HFF-Myc (cell line): Measurements from ENCODE around the gene FHIT.
"Not testable (repeated sequence)": the region's sequence is repeated elsewhere in the genome, so short reads cannot be mapped to it uniquely, and the experiment has no call there.

Experiments used
- DNase-seq: peaks from one replicate; pipeline ENCODE4 v3.0.0-alpha.2; 2011; ENCODE audit warnings: low read depth; ENCODE audit errors: extremely low read depth
- H3K4me3 ChIP-seq: replicated peaks from 2 replicates; pipeline ENCODE4 v1.5.1; 2011; ENCODE audit warnings: low read depth, mild to moderate bottlenecking, control low read depth, low read length
- CTCF ChIP-seq: IDR thresholded peaks from 2 replicates; pipeline ENCODE4 v1.5.1; 2012; ENCODE audit warnings: mild to moderate bottlenecking, low read depth, low read length, control low read depth; ENCODE audit errors: missing control alignments

FHIT gene

DNA sequence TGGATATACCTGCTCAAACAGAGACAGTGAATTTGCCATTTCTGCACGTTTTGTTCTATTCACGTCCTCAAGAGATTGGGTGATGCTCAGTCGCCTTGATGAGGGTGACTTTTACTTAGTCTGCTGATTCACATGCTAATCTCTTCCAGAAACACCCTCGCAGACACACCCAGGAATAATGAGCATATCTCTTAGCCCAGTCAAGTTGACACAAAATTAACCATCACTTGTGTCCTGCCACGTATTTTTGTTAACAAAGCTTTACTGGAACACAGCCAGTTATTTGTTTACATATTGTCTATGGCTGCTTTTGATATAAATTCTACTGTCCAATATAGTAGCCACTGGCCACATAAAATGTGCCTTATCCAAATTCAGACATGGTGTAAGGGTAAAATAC, 218.3 kb downstream of the FHIT start:
- no peak for TF ChIP-seq CTCF
- H3K4me3 ChIP-seq: no peak overlapping the region
- no peak for DNase-seq

GRCh38 chr3:61031503-61031902, 219.7 kb downstream of the FHIT start:
- no peak overlapping the region for H3K4me3 ChIP-seq
- no peak for TF ChIP-seq CTCF
- no peak for DNase-seq

DNA sequence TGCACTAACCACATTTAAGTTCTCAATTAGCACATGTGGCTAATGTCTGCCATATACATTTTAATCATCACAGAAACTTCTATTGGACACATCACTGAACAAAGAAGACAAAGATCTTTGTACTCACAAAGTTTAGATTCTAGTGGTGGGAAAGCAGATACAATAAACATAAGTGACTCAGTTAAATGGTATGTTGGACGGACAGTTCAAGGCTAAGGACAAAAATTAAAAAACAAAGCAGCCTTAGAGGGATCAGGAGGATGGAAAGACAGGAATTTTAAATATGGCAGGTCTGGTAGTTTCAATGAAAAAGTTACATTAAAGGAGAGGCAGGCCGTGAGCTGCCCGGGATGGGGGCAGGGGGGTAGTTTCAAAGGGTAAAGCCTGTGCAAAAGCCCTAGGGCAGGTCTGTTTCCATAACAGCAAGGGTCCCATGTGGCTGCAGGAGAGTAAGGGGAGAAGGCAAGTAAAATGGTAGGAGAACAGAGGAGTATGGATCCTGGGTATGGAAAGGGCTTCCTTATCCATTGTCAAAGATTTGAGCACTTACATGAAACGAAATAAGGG, 220.7 kb downstream of the FHIT start:
- no peak overlapping the region for H3K4me3 ChIP-seq
- no peak for TF ChIP-seq CTCF
- no peak for DNase-seq

GRCh38 chr3:61029194-61029593, 222.1 kb downstream of the FHIT start:
- no peak overlapping the region for H3K4me3 ChIP-seq
- no peak for DNase-seq
- no peak for TF ChIP-seq CTCF

- H3K4me3 ChIP-seq: no peak overlapping the region
- no peak for TF ChIP-seq CTCF
- DNase-seq: no peak
These were observed 232.4 kb downstream of the FHIT start for GRCh38 chr3:61018807-61019206.

- not testable (repeated sequence) for DNase-seq, H3K4me3 ChIP-seq
These were observed 234.2 kb downstream of the FHIT start for GRCh38 chr3:61017028-61017427.

GRCh38 chr3:61015859-61016258, 235.4 kb downstream of the FHIT start:
- no peak for TF ChIP-seq CTCF
- no peak for DNase-seq
- no peak overlapping the region for H3K4me3 ChIP-seq
